H1 (cell line): Measurements from ENCODE around the gene TSPAN8. TPM values are rescaled to one million over a fixed set of nuclear protein-coding genes. Genes with fewer than 3 reads are reported as not detected.

ENCODE experiments used
- CTCF ChIA-PET: fragments of 300-600 bp; sonication (Branson Sonifier 250); formaldehyde crosslinking; loops from one replicate; lab custom pipeline; 2021; ENCODE audit not compliant: partially characterized antibody; lab: Charles Lee
- POLR2A ChIA-PET: fragments of 300-600 bp; sonication (Branson Sonifier 250); formaldehyde crosslinking; loops from one replicate; lab custom pipeline; 2021; ENCODE audit warnings: inconsistent platforms; ENCODE audit not compliant: partially characterized antibody; lab: Charles Lee
- DNase-seq, 2 experiments: peaks; one replicate each; pipeline versions ENCODE4 v3.0.0 to v3.0.0-alpha.2; 2010 to 2022; ENCODE audit warnings: low spot score in 2 of 2, low read depth in 1 of 2, mixed read lengths in 1 of 2
- FAIRE-seq: peaks from 2 replicates; lab custom pipeline; 2011; peaks lifted over from hg19 to GRCh38; lab: Jason Lieb, UNC
- H2AFZ ChIP-seq: 2 replicates; pipeline ENCODE4 v1.8.1; 2012; ENCODE audit warnings: low read length, inconsistent platforms
- H2AK5ac ChIP-seq: 2 replicates; pipeline ENCODE4 v1.6.1; 2013; ENCODE audit warnings: low read depth, low read length
- H2BK120ac ChIP-seq: replicated peaks from 2 replicates; pipeline ENCODE3; 2013; ENCODE audit warnings: low read depth, low read length, inconsistent platforms
- H2BK12ac ChIP-seq: 2 replicates; pipeline ENCODE4 v1.6.1; 2013; ENCODE audit warnings: low read depth, low read length
- H2BK15ac ChIP-seq: 2 replicates; pipeline ENCODE4 v1.6.1; 2013; ENCODE audit warnings: low read length
- H2BK20ac ChIP-seq: 2 replicates; pipeline ENCODE4 v1.6.1; 2013; ENCODE audit warnings: low read length
- H2BK5ac ChIP-seq: 2 replicates; pipeline ENCODE4 v1.6.1; 2013; ENCODE audit warnings: low read depth, low read length
- H3K14ac ChIP-seq: 2 replicates; pipeline ENCODE4 v1.6.1; 2013; ENCODE audit warnings: inconsistent platforms; ENCODE audit not compliant: insufficient read length
- H3K18ac ChIP-seq: 2 replicates; pipeline ENCODE4 v1.6.1; 2013; ENCODE audit warnings: low read length; ENCODE audit errors: extremely low read depth
- H3K23ac ChIP-seq: 2 replicates; pipeline ENCODE4 v1.6.1; 2013; ENCODE audit warnings: inconsistent platforms; ENCODE audit not compliant: insufficient read length
- H3K23me2 ChIP-seq: 2 replicates; pipeline ENCODE4 v1.6.1; 2013; ENCODE audit warnings: low read depth, low read length
- H3K27ac ChIP-seq: 2 replicates; pipeline ENCODE4 v1.6.1; 2011; ENCODE audit warnings: low read depth, low read length, inconsistent platforms
- H3K27me3 ChIP-seq, 4 experiments: replicated peaks in 1 of 4; 1 replicate in 1 of 4; 2 replicates in 3 of 4; pipeline versions ENCODE4 v1.6.1 to v1.8.1; 2011 to 2013; ENCODE audit warnings: low read length in 3 of 4, mild to moderate bottlenecking in 3 of 4, inconsistent platforms in 2 of 4, mixed read lengths in 2 of 4, moderate library complexity in 1 of 4; ENCODE audit not compliant: control insufficient read depth in 3 of 4, insufficient read depth in 3 of 4; ENCODE audit errors: extremely low read depth in 1 of 4
- H3K36me3 ChIP-seq, 4 experiments: 2 replicates each; pipeline versions ENCODE4 v1.6.1 to v1.8.1; 2011 to 2013; ENCODE audit warnings: mild to moderate bottlenecking in 4 of 4, low read length in 3 of 4, moderate library complexity in 2 of 4, control low read depth in 1 of 4, inconsistent platforms in 1 of 4; ENCODE audit not compliant: insufficient read depth in 4 of 4, control insufficient read depth in 2 of 4
- H3K4ac ChIP-seq: replicated peaks from 2 replicates; pipeline ENCODE3; 2013; ENCODE audit warnings: low read length, low read depth, mixed read lengths, inconsistent platforms; ENCODE audit not compliant: insufficient read length
- H3K4me1 ChIP-seq, 4 experiments: replicated peaks in 1 of 4; 1 replicate in 1 of 4; 2 replicates in 3 of 4; pipeline versions ENCODE4 v1.6.1 to v1.8.1; 2011 to 2013; ENCODE audit warnings: low read length in 3 of 4, inconsistent platforms in 2 of 4, mixed read lengths in 1 of 4; ENCODE audit not compliant: insufficient read depth in 4 of 4, control insufficient read depth in 3 of 4
- H3K4me2 ChIP-seq, 2 experiments: 2 replicates each; pipeline versions ENCODE4 v1.6.1 to v1.8.1; 2011 to 2013; ENCODE audit warnings: low read depth in 2 of 2, low read length in 2 of 2, control low read depth in 1 of 2, inconsistent platforms in 1 of 2, mild to moderate bottlenecking in 1 of 2; ENCODE audit not compliant: insufficient read depth in 1 of 2
- H3K4me3 ChIP-seq, 4 experiments: fragments of 200-600, 300-600 bp in 1 of 4; sonication (generic), shearing (Covaris generic), sonication (Bioruptor Twin) in 1 of 4; 2 replicates each; pipeline versions ENCODE4 v1.5.1 to v1.8.1; 2011 to 2016; ENCODE audit warnings: low read length in 4 of 4, low read depth in 3 of 4, control low read depth in 2 of 4, inconsistent platforms in 2 of 4, mild to moderate bottlenecking in 2 of 4, mixed read lengths in 1 of 4, moderate library complexity in 1 of 4; ENCODE audit not compliant: insufficient read depth in 2 of 4; ENCODE audit errors: extremely low read depth in 1 of 4
- H3K56ac ChIP-seq: replicated peaks from 2 replicates; pipeline ENCODE3; 2013; ENCODE audit warnings: low read depth, mild to moderate bottlenecking, mixed read lengths, low read length, inconsistent platforms; ENCODE audit not compliant: insufficient read length
- H3K79me1 ChIP-seq: 2 replicates; pipeline ENCODE4 v1.6.1; 2013; ENCODE audit warnings: low read depth, low read length, control low read depth
- H3K79me2 ChIP-seq, 2 experiments: 2 replicates each; pipeline versions ENCODE4 v1.6.1 to v1.8.1; 2012 to 2013; ENCODE audit warnings: low read length in 2 of 2, mild to moderate bottlenecking in 2 of 2, inconsistent platforms in 1 of 2; ENCODE audit not compliant: insufficient read depth in 2 of 2, control insufficient read depth in 1 of 2
- H3K9ac ChIP-seq, 4 experiments: replicated peaks in 1 of 4; 1 replicate in 1 of 4; 2 replicates in 3 of 4; pipeline versions ENCODE4 v1.6.1 to v1.8.1; 2011 to 2013; ENCODE audit warnings: low read depth in 3 of 4, low read length in 3 of 4, control low read depth in 2 of 4, mild to moderate bottlenecking in 2 of 4, moderate library complexity in 2 of 4, inconsistent platforms in 1 of 4; ENCODE audit errors: extremely low read depth in 1 of 4
- H3K9me3 ChIP-seq, 2 experiments: 2 replicates each; pipeline versions ENCODE4 v1.6.1 to v1.8.1; 2012 to 2013; ENCODE audit warnings: mild to moderate bottlenecking in 2 of 2, moderate library complexity in 2 of 2, control low read depth in 1 of 2, inconsistent platforms in 1 of 2, low read depth in 1 of 2, low read length in 1 of 2, mixed read lengths in 1 of 2; ENCODE audit not compliant: insufficient read depth in 2 of 2
- H4K20me1 ChIP-seq, 2 experiments: replicated peaks in 1 of 2; 2 replicates each; pipeline versions ENCODE3 to v1.8.1; 2011 to 2013; ENCODE audit warnings: inconsistent platforms in 2 of 2, low read length in 2 of 2, mild to moderate bottlenecking in 1 of 2; ENCODE audit not compliant: insufficient read depth in 2 of 2, control insufficient read depth in 1 of 2
- H4K5ac ChIP-seq: 2 replicates; pipeline ENCODE4 v1.6.1; 2013; ENCODE audit warnings: low read length, low read depth, mixed read lengths, inconsistent platforms; ENCODE audit not compliant: insufficient read length
- H4K8ac ChIP-seq: 2 replicates; pipeline ENCODE4 v1.8.0; 2013; ENCODE audit warnings: mild to moderate bottlenecking, moderate library complexity, low read length, inconsistent platforms; ENCODE audit not compliant: insufficient read depth; ENCODE audit errors: extremely low read depth
- H4K91ac ChIP-seq: replicated peaks from 2 replicates; pipeline ENCODE3; 2013; ENCODE audit warnings: low read length, mixed read lengths, inconsistent platforms; ENCODE audit not compliant: insufficient read length
- EGR1 ChIP-seq: IDR thresholded peaks from 2 replicates; pipeline ENCODE4 v1.6.1; 2011; ENCODE audit warnings: low read depth, low read length, borderline replicate concordance
- MAFK ChIP-seq: IDR thresholded peaks from 2 replicates; pipeline ENCODE4 v1.6.1; 2012; ENCODE audit warnings: low read depth, mild to moderate bottlenecking, improper control_type of control experiment, low read length
- SIRT6 ChIP-seq: IDR thresholded peaks from one replicate; pipeline ENCODE4 v1.7.1; 2012; ENCODE audit warnings: low read length, inconsistent platforms
- TAF1 ChIP-seq: IDR thresholded peaks from 2 replicates; pipeline ENCODE4 v1.6.1; 2011; ENCODE audit warnings: mild to moderate bottlenecking, low read depth, low read length
- WGBS, 2 experiments: shearing (Covaris generic) in 1 of 2; methylation state at CpG; one replicate each; pipeline versions ENCODE4 v1.1.6 to v1.1.7; 2013 to 2015; ENCODE audit warnings: low lambda C conversion rate in 2 of 2, mixed read lengths in 2 of 2, inconsistent platforms in 1 of 2, low coverage in 1 of 2, missing lambda C conversion rate in 1 of 2; ENCODE audit not compliant: insufficient replicate concordance in 2 of 2, insufficient coverage in 1 of 2, insufficient read length in 1 of 2; ENCODE audit errors: extremely low coverage in 1 of 2, missing lambda C conversion rate in 1 of 2; 5-methylcytosine and 5-hydroxymethylcytosine counted together
- polyA plus RNA-seq, 7 experiments: library from polyadenylated mRNA; depleted of rRNA in 3 of 7; stranded (reverse) in 5 of 7; unstranded in 2 of 7; fragments of >200 nt in 5 of 7; fragments of 200-250 nt in 2 of 7; gene quantifications; 1 replicate in 5 of 7; 2 replicates in 1 of 7; 4 replicates in 1 of 7; pipeline versions ENCODE4 v1.2.1 to v1.2.3, GENCODE V29; 2011 to 2013; ENCODE audit warnings: missing spikeins in 2 of 7, mixed read lengths in 2 of 7
- total RNA-seq: library from RNA; stranded (reverse); fragmentation: NEBNext Ultra II Directional; extraction: Animal tissue kit (Norgen Biotek cat#: 25700); gene quantifications from 2 replicates; pipeline ENCODE4 v1.2.1, GENCODE V29; 2021

TSPAN8 gene
- total and polyA plus RNA-seq, 2 of the 8 experiments (the other 6 are each of a cell fraction or from before 2014, with no cell fraction given): not detected

DNA sequence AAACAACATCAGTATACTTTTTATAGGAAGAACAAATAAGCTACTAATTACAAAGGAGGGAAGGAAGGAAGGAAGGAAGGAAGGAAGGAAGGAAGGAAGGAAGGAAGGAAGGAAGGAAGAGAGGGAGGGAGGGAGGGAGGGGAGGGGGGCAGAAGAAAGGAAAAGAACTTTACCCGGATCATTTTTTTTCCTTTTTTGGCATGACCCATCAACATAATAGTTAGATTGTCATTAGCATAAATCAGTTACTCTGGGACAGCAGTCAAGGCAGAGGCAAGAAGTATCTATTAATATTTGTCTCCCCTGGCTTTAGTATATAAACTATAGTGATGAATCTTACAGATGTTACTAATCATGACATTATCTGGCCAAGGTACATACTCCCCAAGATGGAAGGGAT lies 35.2 kb upstream of the TSPAN8 start:
- H3K18ac ChIP-seq: no peak overlapping the region
- no peak overlapping the region for H2BK120ac ChIP-seq
- no peak overlapping the region for H2BK15ac ChIP-seq
- H3K36me3 ChIP-seq: no peaks in the 10 kb centered on the region
- no peak overlapping the region for H3K14ac ChIP-seq
- no peaks in the 10 kb centered on the region for H3K79me2 ChIP-seq
- H3K9me3 ChIP-seq: no peaks in the 10 kb centered on the region
- H3K23me2 ChIP-seq: no peaks in the 10 kb centered on the region
- H3K4me1 ChIP-seq: peaks cover 0 to 8% (median 5%) of the 10 kb centered on the region in 4 experiments; a peak in 3 of 7 replicates
- no peaks in the 10 kb centered on the region for H3K27me3 ChIP-seq
- no peak overlapping the region for H3K27ac ChIP-seq
- no peak overlapping the region for H4K8ac ChIP-seq
- no peak overlapping the region for H4K5ac ChIP-seq
- H3K4me2 ChIP-seq: no peak overlapping the region
- H2BK20ac ChIP-seq: no peak overlapping the region
- H2BK12ac ChIP-seq: no peak overlapping the region
- no peak for DNase-seq
- TF ChIP-seq TAF1 (no peak), SIRT6 (no peak), EGR1 (no peak), MAFK (no peak)
- TF ChIP-seq, all 59 proteins: peak for 0
- WGBS, 2 experiments: no CpG with 5 or more reads among the region's 1 CpG
- no peaks in the 10 kb centered on the region for H4K20me1 ChIP-seq
- H4K91ac ChIP-seq: no peak overlapping the region
- no peak overlapping the region for H2AK5ac ChIP-seq
- CTCF ChIA-PET: no interaction called here
- no peak overlapping the region for H3K4me3 ChIP-seq
- no peak overlapping the region for H3K9ac ChIP-seq
- no peak overlapping the region for H2AFZ ChIP-seq
- H3K23ac ChIP-seq: no peak overlapping the region
- POLR2A ChIA-PET: no interaction called here
- H3K56ac ChIP-seq: no peak overlapping the region
- H2BK5ac ChIP-seq: no peak overlapping the region
- H3K79me1 ChIP-seq: no peaks in the 10 kb centered on the region
- no peak for FAIRE-seq
- H3K4ac ChIP-seq: no peak overlapping the region
